ENCODE measurements around the gene APC2. TPM values are rescaled to one million over a fixed set of nuclear protein-coding genes. Genes with fewer than 3 reads are reported as not detected.
A peak's percentile ranks its signal among the peaks of the same experiment; 100 is the strongest.

Gene APC2
- total RNA-seq, 1 experiment from 2014 or later: 1.4 TPM

GRCh38 chr19:1421958-1422305 is 28.0 kb upstream of the APC2 start (continued):
- TF ChIP-seq, protein P1, sequence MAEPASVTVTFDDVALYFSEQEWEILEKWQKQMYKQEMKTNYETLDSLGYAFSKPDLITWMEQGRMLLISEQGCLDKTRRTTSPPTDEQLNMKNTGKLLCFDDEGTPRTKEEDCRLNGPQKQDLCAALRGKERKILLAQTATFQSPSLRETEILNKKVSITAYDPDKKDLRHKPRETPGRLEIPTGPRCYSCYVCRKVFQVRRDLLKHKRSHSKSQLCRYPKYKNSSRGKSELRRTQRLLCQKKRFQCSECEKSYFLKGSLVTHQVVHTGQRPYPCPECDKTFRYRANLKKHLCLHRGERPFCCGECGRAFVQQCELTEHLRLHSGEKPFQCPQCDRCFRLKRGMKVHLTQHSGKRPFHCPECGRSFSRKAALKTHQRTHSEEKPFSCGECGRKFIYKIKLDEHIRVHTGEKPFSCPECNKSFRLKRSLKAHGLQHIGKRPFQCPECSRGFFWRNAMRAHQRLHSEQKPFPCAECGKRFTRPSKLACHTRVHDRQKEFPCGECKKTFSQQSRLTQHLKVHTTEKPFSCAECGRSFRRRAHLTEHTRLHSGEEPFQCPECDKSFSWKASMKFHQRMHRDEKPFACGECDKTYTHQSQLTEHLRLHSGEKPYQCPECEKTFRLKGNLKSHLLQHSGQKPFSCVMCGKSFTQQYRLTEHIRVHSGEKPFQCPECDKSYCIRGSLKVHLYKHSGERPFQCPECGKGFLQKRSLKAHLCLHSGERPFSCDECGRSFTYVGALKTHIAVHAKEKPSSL (CRISPR knock-in tag; conservative IDR thresholded peaks at IDR 0.05): no peak
- TF ChIP-seq STAT6 (CRISPR knock-in tag; conservative IDR thresholded peaks at IDR 0.05; ENCODE audit: low read depth) (no peak), GABPB1 (CRISPR knock-in tag; IDR thresholded peaks at IDR 0.05) (no peak), JAZF1 (CRISPR knock-in tag; IDR thresholded peaks at IDR 0.05) (no peak)
- TF ChIP-seq, protein P2, sequence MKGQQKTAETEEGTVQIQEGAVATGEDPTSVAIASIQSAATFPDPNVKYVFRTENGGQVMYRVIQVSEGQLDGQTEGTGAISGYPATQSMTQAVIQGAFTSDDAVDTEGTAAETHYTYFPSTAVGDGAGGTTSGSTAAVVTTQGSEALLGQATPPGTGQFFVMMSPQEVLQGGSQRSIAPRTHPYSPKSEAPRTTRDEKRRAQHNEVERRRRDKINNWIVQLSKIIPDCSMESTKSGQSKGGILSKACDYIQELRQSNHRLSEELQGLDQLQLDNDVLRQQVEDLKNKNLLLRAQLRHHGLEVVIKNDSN (CRISPR knock-in tag; IDR thresholded peaks at IDR 0.05): no peak

DNA sequence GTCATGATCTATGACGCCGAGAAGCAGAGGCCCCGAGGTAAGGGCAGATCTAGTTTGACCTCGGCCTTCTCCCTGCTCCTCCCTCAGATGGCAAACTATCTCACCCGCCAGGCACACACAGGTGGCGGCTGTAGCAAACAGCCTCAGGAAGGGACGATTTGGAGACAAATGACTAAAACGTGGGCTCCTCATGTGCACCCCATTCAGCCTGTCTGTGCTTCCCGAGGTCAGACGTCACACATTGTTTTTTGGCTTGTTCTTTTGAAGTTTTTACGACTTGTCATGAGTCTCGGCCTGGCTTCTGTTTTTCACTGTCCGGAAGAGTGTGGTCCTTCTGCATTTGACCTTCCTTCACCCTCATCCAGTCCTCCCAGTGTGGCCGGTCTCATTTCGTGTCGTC is 27.6 kb upstream of the APC2 start:
- DNase-seq (ENCODE audit: low spot score): no peak
- peaks cover 14% of the 10 kb centered on the region for H3K4me1 Mint-ChIP-seq
- no peaks in the 10 kb centered on the region for H3K27me3 Mint-ChIP-seq (ENCODE audit: low read depth)
- ChIA-PET POLR2A (no interaction called here), CTCF (interaction anchor here (1.9 kb wide), 1 partner anchor 23 kb away, joined by 5 read pairs; no protein-coding TSS in a partner anchor)
- no peak for ATAC-seq
- H3K27ac Mint-ChIP-seq: no peak overlapping the region; the same call in none of the 2 replicates
- H3K9me3 Mint-ChIP-seq: no peaks in the 10 kb centered on the region
- peaks cover 54% of the 10 kb centered on the region for H3K36me3 Mint-ChIP-seq
- no peak for TF ChIP-seq NFATC4 (CRISPR knock-in tag; IDR thresholded peaks at IDR 0.05)
- no peak for TF ChIP-seq SMAD4 (CRISPR knock-in tag; IDR thresholded peaks at IDR 0.05)
- TF ChIP-seq FOXP1 (CRISPR knock-in tag; IDR thresholded peaks at IDR 0.05; ENCODE audit: borderline replicate concordance): no peak
- no peak for TF ChIP-seq TCF7 (CRISPR knock-in tag; IDR thresholded peaks at IDR 0.05; ENCODE audit: low read depth)
- no peak overlapping the region for H3K4me3 Mint-ChIP-seq

DNA sequence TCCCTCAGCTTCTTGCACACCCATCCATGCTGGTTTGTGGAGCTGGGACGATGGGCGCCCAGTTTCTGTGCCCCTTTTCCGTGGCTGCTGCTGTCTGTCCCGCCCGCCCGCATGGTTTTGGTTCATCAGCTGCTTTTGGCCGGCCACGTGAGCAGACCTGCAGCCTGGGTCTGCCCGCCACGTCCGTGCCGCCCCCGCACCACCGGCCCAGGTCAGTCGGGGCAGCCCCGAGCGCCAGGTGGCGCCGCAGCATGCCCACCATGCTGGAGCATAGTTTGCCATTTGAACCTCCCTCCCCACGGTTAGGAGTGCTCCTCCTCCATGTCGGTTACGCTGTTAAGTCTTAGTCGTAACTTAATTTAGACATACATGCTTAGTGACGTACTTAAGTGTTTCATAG is 27.0 kb upstream of the APC2 start:
- TF ChIP-seq, protein P3, sequence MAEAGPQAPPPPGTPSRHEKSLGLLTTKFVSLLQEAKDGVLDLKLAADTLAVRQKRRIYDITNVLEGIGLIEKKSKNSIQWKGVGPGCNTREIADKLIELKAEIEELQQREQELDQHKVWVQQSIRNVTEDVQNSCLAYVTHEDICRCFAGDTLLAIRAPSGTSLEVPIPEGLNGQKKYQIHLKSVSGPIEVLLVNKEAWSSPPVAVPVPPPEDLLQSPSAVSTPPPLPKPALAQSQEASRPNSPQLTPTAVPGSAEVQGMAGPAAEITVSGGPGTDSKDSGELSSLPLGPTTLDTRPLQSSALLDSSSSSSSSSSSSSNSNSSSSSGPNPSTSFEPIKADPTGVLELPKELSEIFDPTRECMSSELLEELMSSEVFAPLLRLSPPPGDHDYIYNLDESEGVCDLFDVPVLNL (CRISPR knock-in tag; IDR thresholded peaks at IDR 0.05; ENCODE audit: borderline replicate concordance, low read depth): no peak
- TF ChIP-seq NFE2L1 (CRISPR knock-in tag; IDR thresholded peaks at IDR 0.05): no peak
- no peak for TF ChIP-seq ERG (CRISPR knock-in tag; IDR thresholded peaks at IDR 0.05)
- TF ChIP-seq ZNF232 (CRISPR knock-in tag; IDR thresholded peaks at IDR 0.05): no peak
- no peak overlapping the region for H3K4me3 Mint-ChIP-seq
- ChIA-PET POLR2A (no interaction called here), CTCF (interaction anchor here (1.9 kb wide), 1 partner anchor 22 kb away, joined by 5 read pairs; no protein-coding TSS in a partner anchor)
- no peak for DNase-seq (ENCODE audit: low spot score)
- no peaks in the 10 kb centered on the region for H3K9me3 Mint-ChIP-seq
- peaks cover 11% of the 10 kb centered on the region for H3K4me1 Mint-ChIP-seq
- H3K27ac Mint-ChIP-seq: peak overlapping the region; percentile 24
- H3K36me3 Mint-ChIP-seq: peaks cover 54% of the 10 kb centered on the region
- no peak for ATAC-seq
- H3K27me3 Mint-ChIP-seq (ENCODE audit: low read depth): no peaks in the 10 kb centered on the region

Data from WTC11 (cell line).